Epithelial cell of esophagus (primary cell): Measurements from ENCODE around the gene GNB1.
A peak's percentile ranks its signal among the peaks of the same experiment; 100 is the strongest.

Source experiments
- DNase-seq: peaks from one replicate; pipeline ENCODE4 v3.0.0; 2010; ENCODE audit warnings: low read depth
- H3K4me3 ChIP-seq: 2 replicates; pipeline ENCODE4 v1.5.1; 2011; ENCODE audit warnings: mild to moderate bottlenecking, low read length, control low read depth
- CTCF ChIP-seq: IDR thresholded peaks from 2 replicates; pipeline ENCODE4 v1.5.1; 2011; ENCODE audit warnings: low read depth, mild to moderate bottlenecking, low read length, control low read depth, inconsistent platforms; ENCODE audit not compliant: insufficient read depth; ENCODE audit errors: missing control alignments

Gene GNB1

GRCh38 chr1:1890506-1891348, at the start of gene GNB1:
Gene GNB1 (minus strand): TSS chr1:1891087. CDS start chr1:1825453, 65,634 bp downstream.
- no peak for TF ChIP-seq CTCF
- H3K4me3 ChIP-seq, result peak within 1 kb of the TSS; percentile 70
- peak; percentile 88 for DNase-seq

- TF ChIP-seq CTCF, result no peak
- no peak for DNase-seq
- no peak overlapping the region for H3K4me3 ChIP-seq
These were observed 49.2 kb upstream of the GNB1 start for GRCh38 chr1:1940123-1940425.

GRCh38 chr1:1939296-1940122, 48.6 kb upstream of the GNB1 start:
- TF ChIP-seq CTCF, result no peak
- no peak for DNase-seq
- H3K4me3 ChIP-seq, result no peak overlapping the region

- DNase-seq, result no peak
- TF ChIP-seq CTCF, result no peak
- H3K4me3 ChIP-seq, result no peak overlapping the region
These were observed 47.9 kb upstream of the GNB1 start for GRCh38 chr1:1938613-1939295.

GRCh38 chr1:1938276-1938573, 47.3 kb upstream of the GNB1 start:
- no peak for DNase-seq
- H3K4me3 ChIP-seq, result no peak overlapping the region
- no peak for TF ChIP-seq CTCF

GRCh38 chr1:1937549-1938275, 46.8 kb upstream of the GNB1 start:
- no peak overlapping the region for H3K4me3 ChIP-seq
- TF ChIP-seq CTCF, result no peak
- DNase-seq, result no peak
